GM12878 (cell line): ENCODE results near the gene BHLHA9. TPM values are rescaled to one million over a fixed set of nuclear protein-coding genes. Genes with fewer than 3 reads are reported as not detected.

Experiments used
- ATAC-seq: fragments of 200-7000 bp; cut with Tn5 transposase; 3 replicates; pipeline ENCODE4 v1.9.1; 2020; ENCODE audit warnings: mild to moderate bottlenecking, moderate library complexity
- BruUV-seq: library from RNA; stranded (reverse); fragments of 400-500 nt; replicated peaks from 2 replicates; lab custom pipeline; 2021; lab: Mats Ljungman, UMichigan
- CTCF ChIA-PET: fragments of 300-600 bp; sonication (Branson Sonifier 250); formaldehyde crosslinking; extraction: SDS; loops from one replicate; lab custom pipeline; 2021; ENCODE audit warnings: inconsistent platforms; lab: Yijun Ruan, JAX
- POLR2A ChIA-PET: fragments of 350-600 bp; formaldehyde crosslinking; extraction: SDS; loops from one replicate; lab custom pipeline; 2021; ENCODE audit warnings: inconsistent platforms; lab: Charles Lee
- RAD21 ChIA-PET: fragments of 300-600 bp; sonication (Branson Sonifier 250); formaldehyde crosslinking; loops from one replicate; lab custom pipeline; 2023; ENCODE audit warnings: antibody characterized with exemption; ENCODE audit not compliant: unreplicated experiment; lab: Charles Lee
- SMC1A ChIA-PET: fragments of 300-600 bp; sonication (Branson Sonifier 250); formaldehyde crosslinking; loops from one replicate; lab custom pipeline; 2023; ENCODE audit not compliant: unreplicated experiment, uncharacterized antibody; lab: Charles Lee
- DNase-seq: peaks from one replicate; pipeline ENCODE4 v3.0.0-alpha.2; 2011; ENCODE audit warnings: low read depth, low spot score
- FAIRE-seq: peaks from 3 replicates; lab custom pipeline; 2011; peaks lifted over from hg19 to GRCh38; lab: Jason Lieb, UNC
- H2AFZ ChIP-seq: 2 replicates; pipeline ENCODE4 v1.6.0; 2011; ENCODE audit warnings: low read depth, low read length, control low read depth; ENCODE audit not compliant: control insufficient read depth
- H3K27ac ChIP-seq: 2 replicates; pipeline ENCODE4 v1.5.1; 2011; ENCODE audit warnings: control low read depth; ENCODE audit not compliant: control insufficient read depth, insufficient read depth
- H3K27me3 ChIP-seq, 2 experiments: replicated peaks in 1 of 2; 2 replicates each; pipeline versions ENCODE4 v1.6.0 to v1.6.1; 2011; ENCODE audit warnings: low read length in 1 of 2; ENCODE audit not compliant: control insufficient read depth in 2 of 2, insufficient read depth in 2 of 2
- H3K36me3 ChIP-seq, 2 experiments: 2 replicates each; pipeline ENCODE4 v1.5.1; 2011; ENCODE audit warnings: low read length in 1 of 2; ENCODE audit not compliant: control insufficient read depth in 2 of 2, insufficient read depth in 2 of 2
- H3K4me1 ChIP-seq: 2 replicates; pipeline ENCODE4 v1.6.1; 2011; ENCODE audit warnings: mild to moderate bottlenecking, low read length, moderate library complexity, mixed read lengths; ENCODE audit not compliant: control insufficient read depth, insufficient read depth
- H3K4me2 ChIP-seq: 2 replicates; pipeline ENCODE4 v1.6.0; 2011; ENCODE audit warnings: control low read depth; ENCODE audit not compliant: control insufficient read depth, insufficient read depth
- H3K4me3 ChIP-seq: fragments of 200-600 bp; sonication (generic); 2 replicates; pipeline ENCODE4 v1.5.1; 2016
- H3K79me2 ChIP-seq: 2 replicates; pipeline ENCODE4 v1.6.0; 2011; ENCODE audit warnings: low read length; ENCODE audit not compliant: control insufficient read depth, insufficient read depth
- H3K9ac ChIP-seq: 2 replicates; pipeline ENCODE4 v1.8.0; 2011; ENCODE audit warnings: low read length, control low read depth, mixed read lengths; ENCODE audit not compliant: control insufficient read depth, insufficient read depth
- H3K9me3 ChIP-seq: replicated peaks from 3 replicates; pipeline ENCODE4 v1.5.1; 2011; ENCODE audit warnings: mild to moderate bottlenecking, low read length; ENCODE audit not compliant: control insufficient read depth, insufficient read depth
- H4K20me1 ChIP-seq: 2 replicates; pipeline ENCODE4 v1.6.0; 2011; ENCODE audit not compliant: control insufficient read depth, insufficient read depth
- MEF2B ChIP-seq: fragments of 450-650 bp; IDR thresholded peaks from 2 replicates; pipeline ENCODE4 v1.6.1; 2018; ENCODE audit warnings: mild to moderate bottlenecking, moderate library complexity; ENCODE audit not compliant: partially characterized antibody, poor library complexity, severe bottlenecking
- SIX5 ChIP-seq: IDR thresholded peaks from 2 replicates; pipeline ENCODE4 v1.6.1; 2011; ENCODE audit warnings: mild to moderate bottlenecking, low read depth, low read length, moderate library complexity; ENCODE audit not compliant: severe bottlenecking
- SP1 ChIP-seq: IDR thresholded peaks from one replicate; pipeline ENCODE4 v1.6.1; 2011; ENCODE audit warnings: low read depth, low read length
- TCF7 ChIP-seq: IDR thresholded peaks from 2 replicates; pipeline ENCODE4 v1.6.1; 2014; ENCODE audit warnings: antibody characterized with exemption, borderline replicate concordance
- WGBS: methylation state at CpG from one replicate; pipeline ENCODE4 v1.1.6; 2016; ENCODE audit warnings: low lambda C conversion rate; ENCODE audit not compliant: insufficient replicate concordance, insufficient coverage; ENCODE audit errors: missing lambda C conversion rate; 5-methylcytosine and 5-hydroxymethylcytosine counted together
- in situ Hi-C: fragments of 300-500 bp; cut with MboI; formaldehyde crosslinking; loops from 9 replicates; pipeline ENCODE4 v1.14.3; 2018; ENCODE audit warnings: mixed read lengths
- intact Hi-C: fragments of 100-400 bp; cut with micrococcal nuclease; formaldehyde crosslinking; loops from one replicate; pipeline ENCODE4 v1.14.2; 2022; ENCODE audit not compliant: unreplicated experiment
- polyA plus RNA-seq, 11 experiments: library from polyadenylated mRNA; depleted of rRNA in 4 of 11; unstranded in 6 of 11; stranded (reverse) in 5 of 11; fragments of >200 nt; fragmentation: Nextera tagmentation in 4 of 11; fragmentation: Illumina TruSeq in 1 of 11; extraction: Ambion mirVana in 4 of 11; extraction: Trizol in 1 of 11; gene quantifications; 1 replicate in 1 of 11; 2 replicates in 10 of 11; pipeline versions ENCODE4 v1.2.1 to v1.2.3, GENCODE V29; 2011 to 2016; ENCODE audit warnings: inconsistent platforms in 2 of 11, missing spikeins in 2 of 11, low read depth in 1 of 11
- total RNA-seq, 4 experiments: library from RNA; depleted of rRNA in 3 of 4; stranded (reverse); fragments of >200 nt in 3 of 4; fragmentation: Illumina TruSeq in 1 of 4; extraction: Trizol in 1 of 4; gene quantifications; 2 replicates each; pipeline versions ENCODE4 v1.2.1 to v1.2.3, GENCODE V29; 2013 to 2021
- TF ChIP-seq, protein P1 (sequence below): fragments of 450-650 bp; IDR thresholded peaks from 2 replicates; pipeline ENCODE4 v1.6.1; 2017; ENCODE audit warnings: mild to moderate bottlenecking, moderate library complexity

The BHLHA9 gene
- total and polyA plus RNA-seq, 10 of the 15 experiments (the other 5 are each of a cell fraction or from before 2014, with no cell fraction given) = not detected

DNA sequence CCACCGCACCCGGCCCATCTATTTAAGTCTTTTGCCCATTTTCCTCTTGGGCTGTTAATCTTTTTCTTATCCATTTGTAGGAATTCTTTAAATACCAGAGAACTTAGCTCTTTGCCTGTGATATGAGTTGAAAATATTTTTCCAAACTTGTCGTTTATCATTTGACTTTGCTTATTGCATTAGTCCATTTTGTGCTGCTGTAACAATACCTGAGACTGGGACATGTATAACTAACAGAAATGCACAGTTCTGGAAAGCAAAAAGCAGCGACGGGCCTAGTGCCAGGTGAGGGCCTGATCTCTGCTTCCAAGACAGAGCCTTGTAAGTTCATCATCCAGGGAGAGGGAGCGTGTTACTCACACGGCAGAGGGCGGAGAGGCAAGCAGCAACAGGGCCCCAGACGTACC lies 25.6 kb upstream of the BHLHA9 start:
- RAD21 ChIA-PET = no interaction called here
- ATAC-seq (no peak), FAIRE-seq (no peak), DNase-seq (no peak)
- Histone ChIP-seq H3K36me3 (no peaks in the 10 kb centered on the region), H3K9me3 (no peaks in the 10 kb centered on the region), H3K4me3 (no peak overlapping the region), H3K9ac (no peak overlapping the region), H3K79me2 (no peaks in the 10 kb centered on the region), H3K4me1 (no peaks in the 10 kb centered on the region), H3K27ac (no peak overlapping the region), H4K20me1 (no peaks in the 10 kb centered on the region), H3K27me3 (no peaks in the 10 kb centered on the region), H2AFZ (no peak overlapping the region), H3K4me2 (no peak overlapping the region)
- intact Hi-C loops (no loop called here), in situ Hi-C loops (no loop called here)
- BruUV-seq = no TSS peak
- CTCF ChIA-PET = no interaction called here
- WGBS = 54% methylated on average over 9 of the region's 9 CpGs
- TF ChIP-seq MEF2B = no peak
- no peak for TF ChIP-seq SP1
- TF ChIP-seq, protein P1, sequence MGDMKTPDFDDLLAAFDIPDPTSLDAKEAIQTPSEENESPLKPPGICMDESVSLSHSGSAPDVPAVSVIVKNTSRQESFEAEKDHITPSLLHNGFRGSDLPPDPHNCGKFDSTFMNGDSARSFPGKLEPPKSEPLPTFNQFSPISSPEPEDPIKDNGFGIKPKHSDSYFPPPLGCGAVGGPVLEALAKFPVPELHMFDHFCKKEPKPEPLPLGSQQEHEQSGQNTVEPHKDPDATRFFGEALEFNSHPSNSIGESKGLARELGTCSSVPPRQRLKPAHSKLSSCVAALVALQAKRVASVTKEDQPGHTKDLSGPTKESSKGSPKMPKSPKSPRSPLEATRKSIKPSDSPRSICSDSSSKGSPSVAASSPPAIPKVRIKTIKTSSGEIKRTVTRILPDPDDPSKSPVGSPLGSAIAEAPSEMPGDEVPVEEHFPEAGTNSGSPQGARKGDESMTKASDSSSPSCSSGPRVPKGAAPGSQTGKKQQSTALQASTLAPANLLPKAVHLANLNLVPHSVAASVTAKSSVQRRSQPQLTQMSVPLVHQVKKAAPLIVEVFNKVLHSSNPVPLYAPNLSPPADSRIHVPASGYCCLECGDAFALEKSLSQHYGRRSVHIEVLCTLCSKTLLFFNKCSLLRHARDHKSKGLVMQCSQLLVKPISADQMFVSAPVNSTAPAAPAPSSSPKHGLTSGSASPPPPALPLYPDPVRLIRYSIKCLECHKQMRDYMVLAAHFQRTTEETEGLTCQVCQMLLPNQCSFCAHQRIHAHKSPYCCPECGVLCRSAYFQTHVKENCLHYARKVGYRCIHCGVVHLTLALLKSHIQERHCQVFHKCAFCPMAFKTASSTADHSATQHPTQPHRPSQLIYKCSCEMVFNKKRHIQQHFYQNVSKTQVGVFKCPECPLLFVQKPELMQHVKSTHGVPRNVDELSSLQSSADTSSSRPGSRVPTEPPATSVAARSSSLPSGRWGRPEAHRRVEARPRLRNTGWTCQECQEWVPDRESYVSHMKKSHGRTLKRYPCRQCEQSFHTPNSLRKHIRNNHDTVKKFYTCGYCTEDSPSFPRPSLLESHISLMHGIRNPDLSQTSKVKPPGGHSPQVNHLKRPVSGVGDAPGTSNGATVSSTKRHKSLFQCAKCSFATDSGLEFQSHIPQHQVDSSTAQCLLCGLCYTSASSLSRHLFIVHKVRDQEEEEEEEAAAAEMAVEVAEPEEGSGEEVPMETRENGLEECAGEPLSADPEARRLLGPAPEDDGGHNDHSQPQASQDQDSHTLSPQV = no peak
- no peak for TF ChIP-seq TCF7
- no peak for TF ChIP-seq SIX5
- SMC1A ChIA-PET = no interaction called here
- POLR2A ChIA-PET = no interaction called here
